ENCODE measurements around the gene TEX11. TPM values are rescaled to one million over a fixed set of nuclear protein-coding genes. Genes with fewer than 3 reads are reported as not detected.

TEX11 gene
- total and polyA plus RNA-seq, 10 of the 15 experiments (the other 5 are each of a cell fraction or from before 2014, with no cell fraction given) = not detected

- TF ChIP-seq, protein P1, sequence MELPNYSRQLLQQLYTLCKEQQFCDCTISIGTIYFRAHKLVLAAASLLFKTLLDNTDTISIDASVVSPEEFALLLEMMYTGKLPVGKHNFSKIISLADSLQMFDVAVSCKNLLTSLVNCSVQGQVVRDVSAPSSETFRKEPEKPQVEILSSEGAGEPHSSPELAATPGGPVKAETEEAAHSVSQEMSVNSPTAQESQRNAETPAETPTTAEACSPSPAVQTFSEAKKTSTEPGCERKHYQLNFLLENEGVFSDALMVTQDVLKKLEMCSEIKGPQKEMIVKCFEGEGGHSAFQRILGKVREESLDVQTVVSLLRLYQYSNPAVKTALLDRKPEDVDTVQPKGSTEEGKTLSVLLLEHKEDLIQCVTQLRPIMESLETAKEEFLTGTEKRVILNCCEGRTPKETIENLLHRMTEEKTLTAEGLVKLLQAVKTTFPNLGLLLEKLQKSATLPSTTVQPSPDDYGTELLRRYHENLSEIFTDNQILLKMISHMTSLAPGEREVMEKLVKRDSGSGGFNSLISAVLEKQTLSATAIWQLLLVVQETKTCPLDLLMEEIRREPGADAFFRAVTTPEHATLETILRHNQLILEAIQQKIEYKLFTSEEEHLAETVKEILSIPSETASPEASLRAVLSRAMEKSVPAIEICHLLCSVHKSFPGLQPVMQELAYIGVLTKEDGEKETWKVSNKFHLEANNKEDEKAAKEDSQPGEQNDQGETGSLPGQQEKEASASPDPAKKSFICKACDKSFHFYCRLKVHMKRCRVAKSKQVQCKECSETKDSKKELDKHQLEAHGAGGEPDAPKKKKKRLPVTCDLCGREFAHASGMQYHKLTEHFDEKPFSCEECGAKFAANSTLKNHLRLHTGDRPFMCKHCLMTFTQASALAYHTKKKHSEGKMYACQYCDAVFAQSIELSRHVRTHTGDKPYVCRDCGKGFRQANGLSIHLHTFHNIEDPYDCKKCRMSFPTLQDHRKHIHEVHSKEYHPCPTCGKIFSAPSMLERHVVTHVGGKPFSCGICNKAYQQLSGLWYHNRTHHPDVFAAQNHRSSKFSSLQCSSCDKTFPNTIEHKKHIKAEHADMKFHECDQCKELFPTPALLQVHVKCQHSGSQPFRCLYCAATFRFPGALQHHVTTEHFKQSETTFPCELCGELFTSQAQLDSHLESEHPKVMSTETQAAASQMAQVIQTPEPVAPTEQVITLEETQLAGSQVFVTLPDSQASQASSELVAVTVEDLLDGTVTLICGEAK (IDR thresholded peaks at IDR 0.05; ENCODE audit: borderline replicate concordance) = no peak
- TF ChIP-seq ZZZ3 (IDR thresholded peaks at IDR 0.05; ENCODE audit: control insufficient read depth, insufficient read length, low read depth) (no peak), SMARCA5 (IDR thresholded peaks at IDR 0.05) (no peak), EGR1 (IDR thresholded peaks at IDR 0.05; ENCODE audit: borderline replicate concordance in 1 of 2, low read depth in 2 of 2, low read length in 2 of 2) (no peak), FOXK2 (IDR thresholded peaks at IDR 0.05) (no peak)
These were observed 356.3 kb downstream of the TEX11 start (continued) for GRCh38 chrX:70552130-70552704.

- H3K36me3 ChIP-seq (ENCODE audit: control insufficient read depth in 2 of 2, insufficient read depth in 2 of 2, low read length in 1 of 2) = no peaks in the 10 kb centered on the region
- ATAC-seq (no peak), DNase-seq (ENCODE audit: low read depth, low spot score) (no peak), FAIRE-seq (no peak)
- 48% methylated on average over 3 of the region's 3 CpGs for WGBS (ENCODE audit: insufficient coverage, insufficient replicate concordance, low lambda C conversion rate, missing lambda C conversion rate)
- intact Hi-C loops (cut with micrococcal nuclease; ENCODE audit: unreplicated experiment) = no loop called here
- no peak overlapping the region for H3K27ac ChIP-seq (ENCODE audit: control insufficient read depth, insufficient read depth)
- ChIA-PET SMC1A (ENCODE audit: uncharacterized antibody, unreplicated experiment) (no interaction called here), POLR2A (no interaction called here), CTCF (interaction anchor here (1.2 kb wide), 1 partner anchor 13 kb away, joined by 3 read pairs; no protein-coding TSS in a partner anchor), RAD21 (ENCODE audit: unreplicated experiment) (interaction anchor here (1.2 kb wide), 1 partner anchor 97 kb away, joined by 3 read pairs; no protein-coding TSS in a partner anchor)
- in situ Hi-C loops (cut with MboI) = no loop called here
- H2AFZ ChIP-seq (ENCODE audit: control insufficient read depth, low read depth, low read length) = no peak overlapping the region
- no peaks in the 10 kb centered on the region for H4K20me1 ChIP-seq (ENCODE audit: control insufficient read depth, insufficient read depth)
- H3K27me3 ChIP-seq (replicated peaks in 1 of 2; ENCODE audit: control insufficient read depth in 2 of 2, insufficient read depth in 2 of 2, low read length in 1 of 2) = no peaks in the 10 kb centered on the region
- no peaks in the 10 kb centered on the region for H3K79me2 ChIP-seq (ENCODE audit: control insufficient read depth, insufficient read depth, low read length)
- no peak overlapping the region for H3K4me3 ChIP-seq
- H3K4me2 ChIP-seq (ENCODE audit: control insufficient read depth, insufficient read depth) = no peak overlapping the region
- H3K4me1 ChIP-seq (ENCODE audit: control insufficient read depth, insufficient read depth, low read length) = no peaks in the 10 kb centered on the region
- H3K9me3 ChIP-seq (replicated peaks; ENCODE audit: control insufficient read depth, insufficient read depth, low read length) = no peaks in the 10 kb centered on the region
- BruUV-seq (replicated peaks) = no TSS peak
- H3K9ac ChIP-seq (ENCODE audit: control insufficient read depth, insufficient read depth, low read length) = no peak overlapping the region
- TF ChIP-seq STAT3 (IDR thresholded peaks at IDR 0.05; ENCODE audit: low read depth, low read length) (no peak), SP1 (IDR thresholded peaks at IDR 0.05; ENCODE audit: low read depth, low read length) (no peak), KAT2A (conservative IDR thresholded peaks at IDR 0.05; ENCODE audit: control insufficient read depth, low read depth, low read length) (no peak), NR2C2 (IDR thresholded peaks at IDR 0.05; ENCODE audit: borderline replicate concordance, control insufficient read depth, insufficient read length, low read depth) (no peak), CHD1 (IDR thresholded peaks at IDR 0.05; ENCODE audit: low read depth, low read length) (no peak), POLR2A (IDR thresholded peaks at IDR 0.05; ENCODE audit: low read depth, low read length) (no peak), RBBP5 (conservative IDR thresholded peaks at IDR 0.05) (no peak), ZNF274 (IDR thresholded peaks at IDR 0.05; ENCODE audit: insufficient read depth, insufficient read length) (no peak), RB1 (IDR thresholded peaks at IDR 0.05; ENCODE audit: borderline replicate concordance) (no peak), MTA3 (IDR thresholded peaks at IDR 0.05; ENCODE audit: borderline replicate concordance, low read length) (no peak)
- TF ChIP-seq, protein P1 (IDR thresholded peaks at IDR 0.05; ENCODE audit: borderline replicate concordance) = no peak
These were observed 359.1 kb downstream of the TEX11 start for GRCh38 chrX:70549429-70549828.

Data from GM12878 (cell line).